Medulla oblongata (tissue), 1 donor: ENCODE measurements around the gene CD7.

Source experiments
- DNase-seq: peaks from one replicate; pipeline ENCODE4 v3.0.0-alpha.2; 2015; ENCODE audit errors: extremely low spot score

CD7 gene

DNA sequence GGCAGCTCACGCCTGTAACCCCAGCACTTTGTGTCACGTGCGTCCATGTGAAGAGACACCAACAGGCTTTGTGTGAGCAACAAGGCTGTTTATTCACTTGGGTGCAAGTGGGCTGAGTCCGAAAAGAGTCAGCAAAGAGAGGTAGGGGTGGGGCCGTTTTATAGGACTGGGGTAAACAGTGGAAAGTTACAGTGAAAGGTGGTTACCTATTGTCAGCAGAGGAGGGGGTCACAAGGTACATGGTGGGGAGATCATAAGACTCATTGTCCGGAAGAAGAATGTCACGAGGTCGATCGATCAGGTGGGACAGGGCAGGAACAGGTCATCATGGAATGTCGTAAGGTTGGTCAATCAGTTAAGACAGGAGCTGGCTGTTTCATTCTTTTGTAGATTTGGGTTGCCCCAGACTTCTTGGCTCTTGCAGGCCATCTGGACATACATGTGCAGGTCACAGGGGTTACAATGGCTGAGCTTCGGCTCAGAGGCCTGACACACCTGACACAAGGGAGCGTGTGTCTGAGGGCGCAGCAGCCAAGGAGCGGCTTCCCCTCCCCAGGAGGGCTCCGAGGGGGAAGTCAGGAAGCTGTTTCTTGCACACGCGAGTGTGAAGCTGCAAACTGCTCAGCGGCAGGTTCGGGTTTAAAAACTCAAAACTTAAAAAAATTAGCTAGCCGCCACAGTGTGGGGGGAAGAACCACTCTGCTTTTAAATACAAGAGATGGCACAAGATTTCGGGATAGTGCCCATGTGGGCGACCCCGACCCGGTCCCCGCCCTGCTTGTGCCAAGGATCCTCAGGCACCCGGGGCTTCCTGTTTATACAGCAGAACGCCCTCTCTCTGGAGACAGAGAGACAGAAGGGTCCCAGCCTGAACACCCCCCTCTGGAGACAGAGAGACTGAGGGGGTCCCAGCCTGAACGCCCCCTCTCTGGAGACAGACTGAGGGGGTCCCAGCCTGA lies 29.2 kb upstream of the CD7 start:
- no peak for DNase-seq

DNA sequence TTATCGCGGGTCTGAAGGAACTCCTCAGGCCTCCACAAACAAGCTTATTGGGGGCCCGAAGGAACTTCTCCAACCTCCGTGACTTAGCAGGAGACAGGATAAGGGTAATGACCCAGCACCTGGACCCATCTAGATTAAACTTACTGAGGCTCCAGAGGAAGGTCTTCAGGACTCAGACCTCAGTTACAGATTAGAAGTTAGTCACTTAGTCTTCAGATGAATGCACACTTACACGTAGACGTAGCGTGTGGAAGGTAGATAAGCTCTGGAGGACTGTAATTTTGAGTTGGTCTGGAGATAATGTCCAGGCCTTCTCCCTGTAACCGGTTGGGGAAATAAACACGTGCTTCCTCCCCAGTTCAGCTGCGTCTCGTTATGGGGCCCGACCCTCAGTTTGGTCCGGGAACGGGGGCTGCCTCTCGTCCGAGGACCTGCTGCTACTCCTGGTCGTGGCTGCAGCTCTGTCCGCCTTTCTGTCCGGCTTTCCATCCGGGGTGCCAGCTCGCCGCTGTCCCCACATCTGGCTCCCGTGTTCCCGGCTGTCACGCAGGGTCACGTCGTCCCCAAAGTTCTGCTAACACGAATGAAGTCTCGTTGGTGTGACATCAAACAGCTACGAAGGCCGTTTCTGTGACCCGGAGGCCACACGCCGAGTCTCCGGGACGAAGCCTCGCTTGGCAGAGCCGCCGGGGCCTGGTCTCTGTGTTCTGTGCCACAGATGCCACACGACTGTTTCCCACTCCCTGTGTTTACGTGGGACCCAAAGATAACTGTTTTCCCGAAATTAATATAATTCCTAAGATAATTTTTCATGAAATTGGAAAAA lies 28.0 kb upstream of the CD7 start:
- DNase-seq, result no peak

- no peak for DNase-seq
Observed at GRCh38 chr17:82344175-82344907, 26.9 kb upstream of the CD7 start.

DNA sequence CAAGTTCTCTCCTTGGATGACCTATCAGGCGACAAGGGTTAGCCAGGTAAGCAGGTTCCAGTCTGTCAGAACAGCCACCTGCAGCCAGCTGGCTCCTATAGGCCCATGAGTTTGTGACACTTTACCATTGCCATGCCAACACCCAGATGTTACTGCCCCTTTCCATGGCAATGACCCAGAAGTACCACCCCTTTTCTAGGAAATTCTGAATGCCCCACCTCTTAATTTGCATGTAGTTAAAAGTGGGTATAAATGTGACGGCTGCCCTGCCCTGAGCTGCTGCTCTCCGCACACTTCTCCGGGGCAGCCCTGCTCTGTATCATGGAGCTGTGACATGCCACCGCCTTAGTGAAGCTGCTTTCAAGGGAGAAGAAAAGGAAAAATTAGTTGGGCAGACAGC lies 26.2 kb upstream of the CD7 start:
- no peak for DNase-seq

DNA sequence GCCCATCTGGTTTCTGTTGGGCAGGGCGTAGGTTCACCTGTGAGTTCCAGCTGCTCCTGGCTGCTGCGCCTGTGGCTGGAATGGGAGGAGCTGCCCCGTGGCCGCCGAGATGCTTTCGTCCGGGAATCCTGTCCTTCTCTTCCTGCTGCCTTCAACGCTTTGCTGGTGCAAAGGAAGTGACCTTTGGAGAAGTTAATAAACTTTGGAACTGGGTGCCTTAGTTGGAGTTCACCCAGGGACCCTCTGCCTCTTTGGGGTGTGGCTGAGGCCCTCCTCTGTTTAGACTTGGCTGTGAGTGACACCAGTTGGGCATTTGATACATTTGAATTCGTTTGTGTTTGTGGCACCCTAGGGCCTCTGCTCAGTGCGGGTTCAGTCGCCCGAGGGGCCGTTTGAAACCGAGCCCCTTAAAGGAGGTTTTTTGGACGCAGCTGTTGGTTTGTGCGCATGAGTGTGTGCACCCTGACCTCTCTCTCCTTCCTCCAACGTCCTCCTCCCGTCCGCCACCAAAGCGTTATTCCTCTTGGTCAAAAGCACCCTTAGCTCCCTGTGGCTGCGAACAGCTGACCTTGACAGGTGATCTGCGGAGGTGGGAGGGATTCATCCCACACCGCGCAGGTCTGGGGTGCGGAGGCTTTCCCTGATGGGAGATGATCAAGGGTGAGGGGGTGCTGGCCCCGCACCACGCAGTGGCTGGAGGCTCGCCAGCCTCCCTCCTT lies 25.1 kb upstream of the CD7 start:
- DNase-seq, result no peak

- no peak for DNase-seq
Observed at GRCh38 chr17:82339634-82340580, 22.5 kb upstream of the CD7 start.

DNA sequence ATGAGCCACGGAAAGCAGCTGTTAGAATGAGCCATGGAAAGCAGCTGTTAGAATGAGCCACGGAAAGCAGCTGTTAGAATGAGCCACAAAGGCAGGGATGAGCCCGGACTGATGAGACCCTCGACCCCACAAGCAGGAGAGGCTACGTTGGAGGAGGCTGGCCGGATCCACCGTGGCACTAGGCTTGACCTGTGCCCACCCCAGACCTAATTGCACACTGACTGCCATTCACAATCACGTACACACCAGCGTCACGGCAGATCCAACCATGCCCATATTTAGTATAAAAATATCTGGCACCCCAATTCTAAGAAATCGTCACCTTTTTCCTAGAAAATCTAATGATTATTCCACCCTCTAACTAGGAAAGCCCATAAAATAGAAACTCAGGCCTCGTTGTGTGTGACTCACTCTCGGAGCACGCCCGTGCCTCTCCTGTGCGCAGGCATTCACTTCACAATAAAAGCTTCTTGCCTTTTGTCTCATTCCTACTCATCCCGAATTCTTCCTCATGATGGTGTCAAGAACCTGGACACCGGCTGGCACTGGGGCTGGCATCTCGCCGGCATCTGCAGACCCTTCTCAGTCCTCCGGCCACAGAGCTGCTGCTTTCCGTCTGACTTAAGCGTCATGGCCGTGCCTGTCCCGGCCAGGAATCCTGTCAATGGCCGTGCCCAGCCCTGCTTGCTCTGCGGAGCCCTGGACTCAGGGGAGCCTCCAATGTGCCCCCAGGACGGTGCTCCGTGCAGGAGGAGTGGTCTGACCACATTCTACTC lies 21.6 kb upstream of the CD7 start:
- DNase-seq, result no peak

- peak; percentile 3 for DNase-seq
Observed at GRCh38 chr17:82334622-82335394, 17.4 kb upstream of the CD7 start.

- DNase-seq, result no peak
Observed at GRCh38 chr17:82334204-82334621, 16.8 kb upstream of the CD7 start.

DNA sequence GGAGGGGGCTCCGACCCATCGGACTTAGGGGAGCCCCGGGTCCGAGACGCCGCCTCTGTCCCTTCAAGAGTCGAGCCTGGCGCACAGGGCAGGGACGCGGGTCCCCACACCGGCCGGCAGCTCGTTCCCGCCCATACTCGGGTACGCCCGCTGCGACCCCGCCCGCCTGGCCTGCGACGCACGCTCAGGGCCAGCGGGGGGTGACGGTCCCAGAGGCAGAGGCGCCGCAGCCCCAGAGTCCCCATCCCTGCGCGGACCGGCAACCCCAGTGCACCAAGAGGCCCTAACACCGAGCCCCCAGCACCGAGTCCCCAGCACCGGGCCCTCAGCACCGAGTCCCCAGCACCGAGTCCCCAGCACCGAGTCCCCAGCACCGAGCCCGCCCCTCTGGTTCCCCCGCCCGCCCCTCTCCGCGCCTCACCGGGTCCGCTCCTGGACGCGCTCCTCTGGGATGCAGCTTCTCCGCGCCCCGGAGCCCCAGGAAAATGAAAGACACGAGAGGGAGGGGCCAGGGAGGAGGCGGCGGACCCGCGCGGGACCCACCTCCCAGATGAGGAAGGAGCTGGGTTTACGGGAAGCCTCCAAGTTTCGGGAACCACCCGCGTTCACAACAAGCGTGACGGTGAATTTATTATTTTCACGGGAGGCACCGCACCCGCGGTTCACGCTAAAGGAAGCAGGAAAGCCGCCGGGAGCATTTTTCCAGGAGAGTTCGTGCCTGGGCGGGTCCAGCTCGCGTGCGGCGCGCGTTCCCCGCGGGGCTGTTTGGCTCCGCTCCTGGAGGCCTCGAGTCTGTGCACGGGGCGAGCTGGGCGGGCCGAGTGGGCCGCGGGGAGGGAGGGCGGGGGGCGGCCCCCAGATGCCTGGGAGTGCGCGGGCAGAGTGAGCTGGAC lies 16.1 kb upstream of the CD7 start, which contains the start of gene SECTM1:
SECTM1 (minus strand) TSS at position 488 of the 893 bp plus-strand sequence. CDS start 6,526 bp downstream, outside the sequence.
- peak; percentile 4 for DNase-seq

- peak; percentile 66 for DNase-seq
Observed at GRCh38 chr17:82332669-82333278, 15.4 kb upstream of the CD7 start.

DNA sequence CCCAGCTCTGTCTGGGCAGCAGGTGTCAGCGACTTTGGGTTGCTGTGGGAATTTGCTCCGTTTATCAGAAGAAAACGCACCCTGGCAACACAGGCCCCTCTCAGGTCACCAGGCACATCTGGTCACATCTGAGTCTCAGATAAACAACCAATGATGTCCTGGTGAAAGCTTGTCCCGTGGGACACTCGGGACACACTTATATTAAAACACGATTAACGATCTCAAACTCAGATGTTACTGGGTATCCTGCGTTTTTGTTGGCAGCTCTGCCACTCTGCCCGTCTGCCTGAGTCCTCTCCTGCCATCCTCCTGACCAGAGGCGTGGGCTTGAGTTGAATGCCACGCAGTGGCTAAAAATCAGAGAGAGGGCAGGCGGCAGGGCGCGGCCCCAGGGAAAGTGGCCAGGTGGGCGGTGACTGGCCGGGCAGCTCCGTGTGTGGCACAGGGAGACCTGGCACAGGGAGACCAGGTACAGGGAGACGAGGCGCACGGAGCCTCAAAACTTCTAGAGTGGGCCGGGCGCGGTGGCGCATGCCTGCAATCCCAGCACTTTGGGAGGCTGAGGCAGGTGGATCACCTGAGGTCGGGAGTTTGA lies 14.0 kb upstream of the CD7 start:
- DNase-seq, result no peak

DNA sequence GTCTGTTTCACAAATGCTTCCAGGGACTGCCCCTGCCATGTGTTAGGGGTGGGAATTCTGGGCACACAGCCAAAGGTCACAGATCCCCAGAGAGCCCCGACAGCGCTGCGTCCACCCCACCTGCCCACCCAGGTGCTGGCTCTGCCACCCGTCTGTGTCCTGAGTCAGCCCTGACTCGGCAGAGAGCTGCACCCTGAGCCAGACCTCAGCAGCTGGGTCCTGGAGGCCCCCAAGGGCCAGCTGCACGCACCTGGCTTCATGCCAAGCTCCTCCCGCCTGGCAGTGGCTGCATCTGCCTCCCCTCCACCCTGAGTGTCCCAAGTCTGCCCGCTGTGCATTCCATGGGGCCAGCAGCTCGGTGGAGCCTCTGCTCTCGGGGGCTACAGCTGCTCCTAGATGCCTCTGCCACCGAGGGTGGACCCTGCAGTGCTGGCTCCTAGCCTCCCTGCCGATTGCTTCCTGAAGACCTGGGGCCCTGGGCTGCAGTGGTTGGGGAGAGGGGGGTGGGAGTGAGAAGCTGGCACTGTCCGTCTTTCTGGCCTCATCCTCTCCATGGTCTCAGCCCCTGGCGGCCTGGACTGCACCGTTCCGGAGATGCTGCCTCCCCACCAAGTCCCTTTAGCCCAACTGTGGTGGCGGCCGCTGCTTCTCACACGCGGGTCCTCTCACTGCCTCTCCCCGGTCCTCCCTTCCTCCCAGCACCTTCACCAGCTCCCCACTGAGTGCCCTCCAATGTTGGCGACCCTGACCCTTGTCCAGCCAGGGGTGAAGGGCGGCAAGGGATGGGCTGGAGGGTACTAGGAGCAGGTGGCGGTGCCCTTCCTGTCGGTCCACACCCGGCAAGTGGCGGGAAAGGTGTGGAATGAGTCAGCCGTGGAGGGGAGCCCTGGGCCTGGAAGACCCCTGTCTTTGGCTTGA lies 13.2 kb upstream of the CD7 start:
- no peak for DNase-seq

GRCh38 chr17:82329683-82330321 lies 12.4 kb upstream of the CD7 start:
- no peak for DNase-seq

DNA sequence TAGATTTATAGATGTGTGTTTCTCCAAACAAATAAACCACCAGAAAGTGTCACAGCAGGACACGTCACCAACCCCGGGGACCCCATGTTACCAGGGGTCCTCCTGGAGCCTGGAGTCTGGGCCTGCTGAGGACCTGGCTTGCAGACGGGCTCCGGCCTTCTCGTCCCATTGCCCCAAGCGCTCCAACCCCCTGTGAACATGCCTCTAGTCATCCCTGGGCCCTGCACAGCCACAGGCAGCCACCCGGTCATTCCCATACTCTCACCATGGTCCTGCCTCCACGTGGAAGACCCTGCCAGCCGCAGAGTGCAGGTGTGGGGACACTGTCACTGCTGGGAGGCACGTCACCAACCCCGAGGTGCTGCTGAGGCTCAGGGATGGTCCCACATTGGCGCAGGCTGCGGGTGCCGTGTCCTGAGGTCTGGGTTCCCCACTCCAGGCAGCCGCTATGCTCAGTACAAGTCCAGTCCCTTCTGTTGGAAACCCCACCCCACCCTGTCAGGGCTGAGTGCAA lies 11.6 kb upstream of the CD7 start:
- no peak for DNase-seq
